Glutamatergic neuron (in vitro differentiated cells): ENCODE data around the gene PRLR. TPM values are rescaled to one million over a fixed set of nuclear protein-coding genes. Genes with fewer than 3 reads are reported as not detected.

Experiments used
- DNase-seq: peaks from one replicate; pipeline ENCODE4 v3.0.0; 2022
- H3K27ac Mint-ChIP-seq: one replicate; pipeline ENCODE4 v1.8.0; 2020; ENCODE audit warnings: mild to moderate bottlenecking, mixed read lengths, inconsistent platforms; ENCODE audit not compliant: unreplicated experiment
- H3K27me3 Mint-ChIP-seq: one replicate; pipeline ENCODE4 v1.8.0; 2020; ENCODE audit warnings: mild to moderate bottlenecking, moderate library complexity, mixed read lengths, inconsistent platforms; ENCODE audit not compliant: unreplicated experiment
- H3K36me3 Mint-ChIP-seq: one replicate; pipeline ENCODE4 v1.8.0; 2020; ENCODE audit warnings: mild to moderate bottlenecking, mixed read lengths, inconsistent platforms; ENCODE audit not compliant: unreplicated experiment
- H3K4me1 Mint-ChIP-seq: one replicate; pipeline ENCODE4 v1.8.0; 2020; ENCODE audit warnings: mild to moderate bottlenecking, low read depth, mixed read lengths, inconsistent platforms; ENCODE audit not compliant: unreplicated experiment
- H3K4me3 Mint-ChIP-seq: one replicate; pipeline ENCODE4 v1.8.0; 2020; ENCODE audit warnings: mild to moderate bottlenecking, mixed read lengths, inconsistent platforms; ENCODE audit not compliant: unreplicated experiment
- H3K9me3 Mint-ChIP-seq: one replicate; pipeline ENCODE4 v1.8.0; 2020; ENCODE audit warnings: mild to moderate bottlenecking, moderate library complexity, mixed read lengths, inconsistent platforms; ENCODE audit not compliant: unreplicated experiment
- CTCF ChIP-seq: fragments of 200-600 bp; sonication (generic); IDR thresholded peaks from one replicate; pipeline ENCODE4 v1.5.0; 2021; ENCODE audit not compliant: partially characterized antibody, unreplicated experiment
- total RNA-seq: library from RNA; stranded (reverse); fragmentation: NEBNext Ultra II Directional; extraction: Animal tissue kit (Norgen Biotek cat#: 25700); gene quantifications from one replicate; pipeline ENCODE4 v1.2.1, GENCODE V29; 2021; ENCODE audit not compliant: unreplicated experiment

The PRLR gene
- total RNA-seq, 1 donor from 2014 or later: not detected

GRCh38 chr5:35081134-35081533 lies 149.2 kb downstream of the PRLR start:
- Mint-ChIP-seq H3K27ac (no peak overlapping the region), H3K36me3 (no peaks in the 10 kb centered on the region), H3K27me3 (no peaks in the 10 kb centered on the region), H3K4me1 (no peaks in the 10 kb centered on the region), H3K4me3 (no peak overlapping the region), H3K9me3 (no peaks in the 10 kb centered on the region)
- DNase-seq: no peak
- TF ChIP-seq CTCF: no peak

GRCh38 chr5:35073160-35073559 lies 157.1 kb downstream of the PRLR start:
- no peaks in the 10 kb centered on the region for H3K27me3 Mint-ChIP-seq
- no peaks in the 10 kb centered on the region for H3K4me1 Mint-ChIP-seq
- no peak overlapping the region for H3K4me3 Mint-ChIP-seq
- no peaks in the 10 kb centered on the region for H3K9me3 Mint-ChIP-seq
- no peaks in the 10 kb centered on the region for H3K36me3 Mint-ChIP-seq
- TF ChIP-seq CTCF: no peak
- DNase-seq: no peak
- H3K27ac Mint-ChIP-seq: no peak overlapping the region

- Mint-ChIP-seq H3K4me1 (peaks cover 5% of the 10 kb centered on the region), H3K27me3 (no peaks in the 10 kb centered on the region), H3K36me3 (no peaks in the 10 kb centered on the region), H3K4me3 (no peak overlapping the region), H3K9me3 (no peaks in the 10 kb centered on the region), H3K27ac (no peak overlapping the region)
- DNase-seq: no peak
- no peak for TF ChIP-seq CTCF
Observed at GRCh38 chr5:35069188-35069587, 161.1 kb downstream of the PRLR start.

- Mint-ChIP-seq H3K4me1 (peaks cover 5% of the 10 kb centered on the region), H3K36me3 (no peaks in the 10 kb centered on the region), H3K27me3 (no peaks in the 10 kb centered on the region), H3K4me3 (no peak overlapping the region), H3K9me3 (no peaks in the 10 kb centered on the region), H3K27ac (peak overlapping the region; percentile 60)
- TF ChIP-seq CTCF: no peak
- no peak for DNase-seq
Observed at GRCh38 chr5:35067985-35068384, 162.3 kb downstream of the PRLR start.

- no peak for DNase-seq
Observed at GRCh38 chr5:35066260-35066795, 164.0 kb downstream of the PRLR start.

More at GRCh38 chr5:35066260-35066795, 164.0 kb downstream of the PRLR start:
- Mint-ChIP-seq H3K27ac (no peak overlapping the region), H3K4me3 (no peak overlapping the region), H3K4me1 (peaks cover 5% of the 10 kb centered on the region), H3K27me3 (no peaks in the 10 kb centered on the region), H3K36me3 (no peaks in the 10 kb centered on the region), H3K9me3 (no peaks in the 10 kb centered on the region)
- no peak for TF ChIP-seq CTCF
